GM18867 (cell line): ENCODE data around the gene GLRX3.

Experiments used
- ATAC-seq: cut with Tn5 transposase; IDR thresholded peaks from one replicate; pipeline ENCODE4 v1.9.1; 2021; ENCODE audit warnings: mild to moderate bottlenecking, moderate library complexity; ENCODE audit not compliant: unreplicated experiment

Gene GLRX3

GRCh38 chr10:130203626-130204025, 67.4 kb downstream of the GLRX3 start:
- no peak for ATAC-seq

GRCh38 chr10:130206216-130206737, 70.1 kb downstream of the GLRX3 start:
- ATAC-seq: no peak

- no peak for ATAC-seq
These were observed 71.0 kb downstream of the GLRX3 start for GRCh38 chr10:130207205-130207604.

GRCh38 chr10:130208807-130209206, 72.6 kb downstream of the GLRX3 start:
- no peak for ATAC-seq

GRCh38 chr10:130212746-130213145, 76.6 kb downstream of the GLRX3 start:
- no peak for ATAC-seq

GRCh38 chr10:130213286-130214080, 77.3 kb downstream of the GLRX3 start:
- no peak for ATAC-seq

- no peak for ATAC-seq
These were observed 78.2 kb downstream of the GLRX3 start for GRCh38 chr10:130214431-130214830.

- no peak for ATAC-seq
These were observed 79.2 kb downstream of the GLRX3 start for GRCh38 chr10:130215151-130215930.

- ATAC-seq: no peak
These were observed 79.7 kb downstream of the GLRX3 start for GRCh38 chr10:130215931-130216231.

- ATAC-seq: no peak
These were observed 82.0 kb downstream of the GLRX3 start for GRCh38 chr10:130218181-130218641.

- ATAC-seq: no peak
These were observed 82.7 kb downstream of the GLRX3 start for GRCh38 chr10:130218936-130219335.

- ATAC-seq: no peak
These were observed 84.3 kb downstream of the GLRX3 start for GRCh38 chr10:130220251-130221185.

GRCh38 chr10:130221456-130222375, 85.5 kb downstream of the GLRX3 start:
- ATAC-seq: no peak

- ATAC-seq: no peak
These were observed 86.2 kb downstream of the GLRX3 start for GRCh38 chr10:130222381-130222780.

GRCh38 chr10:130224228-130224627, 88.0 kb downstream of the GLRX3 start:
- no peak for ATAC-seq

- no peak for ATAC-seq
These were observed 89.8 kb downstream of the GLRX3 start for GRCh38 chr10:130226012-130226411.

GRCh38 chr10:130227883-130228282, 91.7 kb downstream of the GLRX3 start:
- no peak for ATAC-seq
